DMS53 (cell line): ENCODE results near the gene PTPRO.
"Not testable (repeated sequence)": the region's sequence is repeated elsewhere in the genome, so short reads cannot be mapped to it uniquely, and the experiment has no call there.

ENCODE experiments used
- DNase-seq: peaks from one replicate; lab custom pipeline; 2025; lab: John Stamatoyannopoulos, UW

Gene PTPRO

DNA sequence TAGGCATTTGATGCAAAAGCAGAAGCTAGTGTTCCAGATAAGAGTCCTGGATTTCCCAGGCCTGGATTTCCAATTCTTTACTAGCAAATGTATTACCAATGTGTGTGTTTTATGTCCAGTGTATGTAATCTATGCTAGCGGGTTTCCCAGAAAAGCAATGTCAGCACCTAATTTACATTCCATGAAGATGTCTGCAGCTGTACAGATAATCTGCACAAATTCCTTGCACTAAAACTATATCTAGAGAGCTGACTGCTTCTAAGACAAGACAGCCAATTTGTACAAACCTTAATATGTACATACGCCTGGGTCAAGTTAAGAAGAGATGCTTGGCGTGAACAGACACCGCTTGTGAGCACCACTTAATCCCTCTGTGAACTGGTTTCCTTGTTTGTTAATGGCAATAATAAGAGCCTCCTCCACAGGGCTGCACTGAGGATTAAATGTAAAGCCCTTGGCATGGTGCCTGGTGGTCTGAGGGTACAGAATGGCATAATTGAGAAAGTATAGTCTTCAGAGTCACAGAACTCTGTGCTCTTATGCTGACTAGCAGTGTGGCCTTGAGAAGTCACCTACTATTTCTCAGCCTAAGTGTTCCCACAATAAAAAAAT is 281.3 kb downstream of the PTPRO start:
- DNase-seq, result peak; percentile 63

DNA sequence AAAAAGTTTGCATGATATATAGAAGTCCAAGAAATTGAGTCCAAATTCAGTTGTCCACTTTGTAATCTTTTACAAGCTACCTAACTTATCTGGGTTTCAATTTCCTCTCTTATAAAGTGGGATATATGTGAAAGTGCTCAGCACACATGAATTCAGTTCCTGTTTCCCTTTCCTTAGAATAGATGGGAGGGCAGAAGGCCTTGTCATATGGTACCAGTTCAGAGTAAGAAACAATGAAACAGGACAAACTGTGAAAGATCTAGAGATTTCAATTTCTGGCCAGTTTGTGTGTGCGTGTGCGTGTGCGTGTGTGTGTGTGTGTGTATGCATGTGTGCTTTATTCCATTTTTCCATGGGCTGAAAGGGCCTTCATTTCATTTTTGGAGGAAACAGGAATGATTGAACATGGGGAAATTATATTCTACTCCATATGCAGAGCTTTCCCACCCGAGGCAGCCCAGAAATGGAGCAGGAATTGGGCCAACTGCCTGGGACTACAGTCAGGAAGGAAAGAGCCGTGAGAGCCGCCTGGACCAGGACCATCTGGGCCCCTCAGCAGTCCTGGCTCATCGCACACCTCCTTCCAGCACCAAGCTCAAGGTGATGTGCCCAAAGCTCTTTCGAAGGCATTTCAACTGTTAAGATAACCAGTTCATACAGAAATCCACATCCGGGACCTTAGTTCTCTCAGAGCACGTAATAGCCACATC is 283.7 kb downstream of the PTPRO start:
- no peak for DNase-seq

DNA sequence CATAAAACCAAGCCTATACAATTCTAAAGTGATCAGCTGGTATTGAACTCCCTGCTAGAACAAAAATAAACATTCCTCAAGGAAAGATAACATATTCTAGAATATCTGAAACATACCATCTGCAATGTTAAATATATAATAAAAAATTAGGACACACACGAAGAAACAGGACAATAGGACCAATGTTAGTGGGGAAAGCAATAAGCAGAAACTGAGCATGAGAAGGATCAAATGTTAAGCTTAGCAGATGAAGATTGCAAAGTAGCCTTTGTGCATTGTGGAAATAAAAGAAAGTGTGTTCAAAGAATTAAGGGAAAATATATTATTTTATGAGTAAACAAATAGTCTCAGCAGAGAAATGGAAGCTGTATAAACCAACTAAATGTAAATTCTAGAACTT is 286.1 kb downstream of the PTPRO start:
- DNase-seq, result no peak

DNA sequence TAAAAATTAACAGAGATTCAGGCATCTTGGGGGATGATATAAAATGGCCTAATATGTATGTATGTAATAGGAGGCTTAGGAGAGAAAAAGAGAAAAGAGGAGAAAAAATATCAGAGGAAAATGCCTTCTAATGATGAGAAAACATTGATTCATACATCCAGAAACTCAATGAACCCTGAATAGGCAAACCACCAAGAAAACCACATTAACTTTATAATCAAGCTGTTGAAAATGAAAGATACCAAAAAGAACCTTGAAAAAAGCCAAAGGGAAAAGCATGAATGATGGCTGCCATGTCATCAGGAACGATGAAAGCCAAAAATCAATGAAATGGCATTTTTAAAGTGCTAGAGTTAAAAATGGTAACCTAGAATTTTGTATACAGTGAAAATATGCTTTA is 286.6 kb downstream of the PTPRO start:
- DNase-seq, result no peak

DNA sequence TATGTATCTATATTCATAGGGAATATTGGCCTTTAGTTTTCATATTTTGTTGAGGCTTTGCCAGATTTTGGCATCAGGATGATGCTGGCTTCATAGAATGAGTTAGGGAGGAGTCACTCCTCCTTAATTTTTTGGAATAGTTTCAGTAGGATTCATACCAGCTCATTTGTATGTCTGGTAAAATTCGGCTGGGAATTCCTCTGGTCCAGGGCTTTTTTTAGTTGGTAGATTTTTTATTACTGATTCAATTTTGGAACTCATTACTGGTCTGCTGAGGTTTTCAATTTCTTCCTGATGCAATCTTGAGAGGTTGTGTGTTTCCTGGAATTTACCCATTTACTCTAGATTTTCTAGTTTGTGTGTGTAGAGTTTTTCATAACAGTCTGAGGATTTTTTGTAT is 291.7 kb downstream of the PTPRO start:
- DNase-seq, result no peak

DNA sequence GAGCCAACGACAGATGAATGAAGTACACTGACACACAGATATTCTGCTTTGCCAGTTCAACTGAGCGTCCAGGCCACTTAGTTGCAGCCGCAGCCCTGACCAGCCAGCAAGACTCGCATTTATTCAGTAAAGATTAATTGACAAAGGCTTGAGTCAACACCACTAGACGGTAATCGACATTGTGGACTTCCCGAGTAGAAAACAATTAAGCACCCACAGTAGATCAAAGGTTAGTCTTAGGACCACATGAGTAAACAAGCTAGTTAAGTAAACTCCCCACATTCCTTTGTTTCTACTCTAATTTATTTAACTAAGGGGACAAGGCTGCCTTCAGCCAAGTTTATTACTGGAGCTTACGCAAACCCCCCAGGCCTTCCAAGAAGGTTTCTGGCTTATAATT is 294.2 kb downstream of the PTPRO start:
- DNase-seq, result not testable (repeated sequence)

DNA sequence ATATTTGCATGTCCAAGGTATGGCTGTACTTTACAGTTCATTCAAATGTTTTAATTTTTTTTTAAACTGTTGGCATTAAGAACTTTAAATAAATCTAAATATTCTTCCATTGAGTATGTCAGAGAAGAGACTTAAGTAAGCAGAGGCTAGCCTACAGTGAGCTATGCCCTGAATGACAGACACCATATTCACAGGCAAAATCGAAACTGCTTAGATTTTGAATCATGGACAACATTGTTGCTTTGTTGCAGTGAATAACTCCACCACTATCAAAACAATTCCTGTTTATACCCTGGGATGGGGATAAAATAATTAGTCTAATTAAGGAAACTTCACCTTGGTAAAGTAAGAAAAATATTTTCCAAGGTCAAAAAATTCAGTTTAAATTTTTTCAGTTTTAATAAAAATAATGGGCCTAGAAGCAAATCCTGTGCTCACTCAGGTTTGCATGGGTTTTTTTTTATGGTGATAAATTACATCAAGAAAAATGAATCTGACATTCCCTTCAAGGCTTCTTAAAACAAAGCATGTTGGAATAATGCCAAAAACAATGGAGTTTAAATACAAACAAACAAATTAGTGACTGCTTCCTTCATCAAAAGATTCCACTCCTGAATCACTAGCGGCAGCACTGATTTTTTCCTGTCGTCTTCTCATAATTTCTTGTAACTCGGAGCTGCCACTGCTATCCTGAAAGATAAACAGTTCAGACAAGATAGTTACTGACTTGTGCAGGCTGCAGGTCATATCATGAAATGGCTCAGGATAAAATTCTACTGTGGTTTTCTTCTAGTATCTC is 298.6 kb downstream of the PTPRO start:
- no peak for DNase-seq

DNA sequence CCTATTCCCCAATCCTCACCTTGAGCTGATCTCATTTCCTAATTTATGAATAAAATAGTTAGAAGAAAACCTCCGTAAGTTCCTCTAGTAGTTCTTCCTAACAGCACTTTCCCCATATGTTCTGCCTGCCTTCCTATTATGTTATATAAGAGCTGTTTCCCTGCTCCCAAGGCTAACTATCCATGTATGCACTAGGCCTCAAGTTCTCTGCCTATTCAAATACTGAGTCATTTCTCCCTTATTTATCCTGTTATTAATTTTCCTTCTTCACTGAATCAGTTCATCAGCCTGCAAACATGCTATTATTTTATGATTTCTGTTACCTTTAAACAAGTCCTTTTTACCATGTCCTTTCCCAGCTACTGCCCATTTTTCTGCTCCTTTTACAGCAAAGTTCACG is 302.8 kb downstream of the PTPRO start:
- peak; percentile 42 for DNase-seq

DNA sequence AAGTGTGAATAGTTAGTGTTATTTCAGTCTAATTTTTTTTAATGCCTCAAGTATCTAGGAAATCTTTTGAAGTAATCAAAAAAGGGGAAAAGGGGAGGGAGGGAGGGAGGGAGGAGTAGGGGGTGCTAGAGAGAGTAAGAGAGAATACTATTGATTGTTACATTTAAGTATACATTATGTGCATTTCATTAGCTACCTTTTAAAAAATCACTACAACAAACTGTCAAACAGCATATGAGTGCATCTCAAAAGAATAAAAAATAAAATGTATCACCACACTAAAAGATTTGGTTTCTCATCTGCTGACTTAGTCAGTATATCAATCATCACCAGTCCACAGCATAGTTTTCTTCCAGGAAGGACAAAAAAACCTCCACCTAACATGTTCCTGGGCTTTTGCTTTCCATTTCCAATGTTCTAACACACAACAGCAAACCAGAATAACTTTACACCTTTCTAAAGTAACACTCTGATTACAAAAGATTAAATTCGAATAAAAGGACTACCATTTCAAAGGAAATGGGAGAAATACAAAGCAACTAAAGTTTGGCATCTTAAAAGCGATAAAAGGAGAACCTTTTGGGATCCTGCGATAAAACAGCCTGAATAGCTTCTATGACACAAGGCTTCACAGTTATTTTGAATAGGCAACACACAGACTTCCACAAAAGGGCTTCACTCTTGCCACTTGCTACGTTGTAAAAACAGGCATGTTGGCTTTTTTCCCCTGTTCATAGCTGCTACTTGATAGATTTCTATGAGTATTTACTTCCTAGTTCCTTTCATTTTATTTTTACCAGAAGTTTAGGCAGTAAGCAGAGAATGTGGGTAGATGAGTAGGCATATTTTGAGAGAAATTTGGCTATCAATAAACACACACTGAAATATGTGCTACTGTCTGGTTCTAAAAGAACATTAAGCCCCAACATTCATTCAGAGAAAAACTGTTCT is 306.0 kb downstream of the PTPRO start:
- no peak for DNase-seq

DNA sequence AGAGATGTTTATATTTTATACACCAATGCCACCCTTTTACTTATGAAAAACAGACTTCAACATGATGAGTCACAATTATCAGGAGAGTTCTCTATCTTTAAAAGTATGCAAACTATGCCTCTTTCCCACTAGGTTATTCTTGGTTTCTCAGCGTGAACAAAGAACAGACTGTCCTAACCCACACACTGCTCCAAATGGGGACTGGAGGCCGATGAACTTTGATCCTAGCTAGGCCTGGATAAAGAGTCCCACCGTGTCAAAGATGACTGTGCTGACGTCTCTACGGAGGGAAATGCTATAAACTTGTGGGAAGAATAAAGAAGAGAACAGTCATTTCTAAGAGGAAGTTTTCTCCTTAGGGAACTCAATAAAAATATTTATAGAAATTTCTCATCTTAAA is 306.8 kb downstream of the PTPRO start:
- DNase-seq, result no peak

DNA sequence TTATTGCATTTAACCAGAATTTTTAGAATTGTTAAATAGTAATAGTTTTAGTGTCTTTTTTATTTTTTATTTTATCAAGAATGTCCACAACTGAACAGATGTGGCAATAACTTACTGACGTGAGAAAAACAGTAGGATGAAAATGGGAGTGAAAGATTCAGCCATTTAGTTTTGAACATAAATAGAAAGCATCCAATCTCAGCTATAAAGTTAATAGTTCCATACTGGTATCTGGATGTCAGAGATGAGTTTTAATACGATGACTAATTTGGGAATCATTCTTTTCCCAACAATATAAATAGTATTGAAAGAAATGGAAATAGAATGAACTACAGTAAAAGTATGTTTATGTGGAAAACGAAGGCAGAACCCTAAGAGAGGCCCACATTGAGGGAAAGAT is 307.5 kb downstream of the PTPRO start:
- DNase-seq, result no peak

DNA sequence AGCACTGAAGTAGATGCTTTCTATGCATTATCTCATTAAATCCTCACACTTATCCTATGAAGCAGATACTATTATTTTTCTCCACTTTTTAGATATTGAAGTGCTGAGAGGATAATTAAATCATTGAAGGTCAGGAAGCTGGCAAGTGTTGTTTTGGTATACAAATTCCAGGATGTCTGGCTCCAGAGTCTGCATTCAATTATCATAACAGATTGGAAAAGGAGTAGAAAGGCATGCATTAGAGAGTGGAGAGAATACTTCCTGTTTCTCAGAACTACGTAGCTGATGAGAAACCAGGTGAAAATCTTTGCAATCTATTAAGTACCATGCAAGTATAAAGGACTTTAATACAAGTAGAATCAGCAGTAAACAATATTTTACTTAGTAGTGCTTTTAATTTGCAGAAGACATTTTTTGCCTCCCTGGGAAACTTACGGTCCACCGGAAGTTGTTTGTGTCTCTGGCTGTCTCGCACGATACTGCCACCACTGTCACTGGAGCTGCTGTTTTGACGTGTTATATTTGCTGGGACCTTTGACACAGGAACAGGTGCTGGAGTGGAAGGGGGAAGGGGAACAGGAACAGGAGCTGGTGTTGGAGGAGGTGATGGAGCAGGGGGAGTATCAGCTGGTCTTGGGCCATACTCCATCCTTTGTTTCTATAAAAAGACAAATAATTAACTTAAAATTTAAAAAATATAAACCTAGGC is 308.9 kb downstream of the PTPRO start:
- DNase-seq, result peak; percentile 60

DNA sequence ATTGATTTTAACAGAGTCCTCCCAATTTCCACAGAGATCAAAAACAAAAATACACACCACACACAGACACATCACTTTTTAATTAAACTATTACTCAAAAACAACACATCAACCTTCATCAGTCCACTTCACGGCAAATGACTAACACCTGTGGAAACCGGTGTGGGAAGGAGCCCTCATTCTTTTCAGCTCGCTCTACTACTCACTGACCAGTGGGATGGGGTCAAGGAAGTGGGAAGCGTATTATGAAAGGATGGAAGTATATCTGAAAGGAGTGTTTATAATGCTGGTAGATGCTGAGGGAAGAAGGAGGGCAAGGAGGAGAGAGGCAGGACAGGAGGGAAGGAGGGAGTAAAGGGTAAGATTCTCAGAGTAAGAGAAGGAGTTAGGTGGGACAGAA is 310.4 kb downstream of the PTPRO start:
- DNase-seq, result no peak

DNA sequence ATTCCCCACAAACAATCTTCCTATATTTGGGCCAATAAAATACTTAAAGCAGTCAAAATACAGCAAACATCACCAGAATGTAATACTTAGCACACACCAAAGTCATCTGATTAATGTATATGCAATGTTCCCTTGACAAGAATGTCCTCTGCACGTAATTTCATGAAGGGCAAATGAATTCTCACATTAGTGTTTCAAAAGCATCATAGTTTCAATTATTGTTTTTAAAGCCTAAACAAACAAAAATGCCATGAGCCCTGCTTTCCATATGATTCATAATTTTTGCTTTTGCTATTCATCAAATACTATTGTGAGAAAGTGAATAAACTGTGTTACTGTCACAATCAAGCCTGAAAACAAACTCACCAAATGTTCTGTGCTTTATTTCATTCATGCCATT is 310.9 kb downstream of the PTPRO start:
- no peak for DNase-seq

DNA sequence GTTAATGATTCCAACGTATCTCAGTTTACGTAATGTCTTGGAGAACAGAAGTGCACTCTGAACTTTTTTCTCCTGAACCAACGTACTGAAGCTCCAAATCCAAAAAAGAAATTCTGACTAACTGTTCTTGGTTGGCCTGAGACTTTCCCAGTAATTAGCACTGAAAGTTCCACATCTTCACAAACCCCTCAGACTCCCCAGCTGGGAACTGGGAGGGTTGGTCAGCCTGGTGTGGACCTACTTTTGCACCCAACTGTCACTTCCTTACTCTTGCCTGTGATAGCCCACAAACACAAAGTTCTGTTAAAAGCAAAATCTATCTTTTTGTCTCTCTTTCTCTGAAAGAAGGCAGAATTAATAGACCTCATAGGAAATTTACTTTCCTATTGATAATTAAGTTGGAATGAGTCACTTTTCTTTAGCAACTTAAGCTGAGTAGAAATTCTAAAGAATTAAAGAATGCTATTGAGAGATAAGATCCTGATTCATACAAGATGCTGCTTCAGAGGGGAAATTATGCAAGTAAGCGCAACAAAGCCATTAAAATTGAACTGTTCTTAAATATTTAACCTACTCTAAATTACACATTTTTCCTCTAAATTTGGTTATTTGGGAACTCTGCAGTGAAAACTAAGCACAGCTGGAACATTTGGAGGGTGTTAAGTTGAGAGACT is 311.8 kb downstream of the PTPRO start:
- no peak for DNase-seq

DNA sequence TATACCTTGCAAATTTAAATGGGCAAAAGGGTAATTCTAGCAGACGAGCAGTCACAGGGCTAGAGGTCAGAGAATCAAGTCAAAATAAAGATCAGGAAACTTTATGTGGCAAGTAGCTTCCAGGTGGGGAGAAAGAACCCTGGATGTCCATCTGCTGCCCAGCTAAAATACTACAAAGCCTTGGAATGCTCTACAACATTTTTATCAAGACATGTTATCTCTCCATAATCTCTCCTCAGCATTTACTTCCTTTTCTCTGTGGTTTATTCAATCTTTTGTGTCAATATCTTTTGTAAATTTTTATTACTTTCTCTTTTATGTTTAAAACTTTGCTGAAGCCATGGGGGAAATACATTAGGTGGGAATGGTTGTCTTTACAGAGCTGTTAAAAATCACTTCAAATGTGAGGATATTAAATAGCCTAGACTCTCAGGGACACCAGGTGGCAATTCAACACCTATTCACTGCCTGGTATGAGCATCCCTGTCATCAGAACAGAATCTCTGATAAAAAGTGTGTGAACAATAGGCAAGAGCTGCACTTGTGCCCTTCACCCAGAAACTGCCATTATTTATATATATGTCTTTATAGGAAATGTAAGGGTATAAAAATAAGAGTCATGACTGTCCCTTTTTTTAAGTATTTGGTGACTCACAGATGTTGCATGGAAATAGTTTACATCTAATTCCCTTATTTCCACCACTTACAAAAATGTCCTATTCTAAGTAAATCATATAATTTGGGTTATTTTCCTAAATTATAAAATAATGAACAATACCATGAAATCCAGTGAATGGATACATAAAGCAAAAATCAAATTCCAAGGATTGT is 314.0 kb downstream of the PTPRO start:
- DNase-seq, result no peak

DNA sequence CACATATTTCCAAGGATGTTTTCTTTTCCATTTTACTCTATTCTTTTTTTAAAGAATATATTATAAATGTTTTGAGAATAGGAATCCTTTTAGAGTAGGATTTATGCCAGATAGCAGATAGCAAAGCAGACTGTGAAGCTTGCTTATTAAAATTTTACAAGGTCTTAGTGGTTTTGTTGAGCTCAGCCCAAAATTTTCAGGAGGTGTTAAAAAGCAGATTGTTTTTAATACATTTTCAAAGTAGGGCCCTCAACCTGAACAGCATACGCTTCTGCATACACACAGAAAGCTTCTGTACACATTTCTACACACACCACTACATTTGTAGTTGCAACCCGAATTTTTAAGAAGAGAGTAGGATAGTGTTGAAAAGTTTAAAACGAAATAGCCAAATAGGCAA is 315.9 kb downstream of the PTPRO start:
- no peak for DNase-seq

DNA sequence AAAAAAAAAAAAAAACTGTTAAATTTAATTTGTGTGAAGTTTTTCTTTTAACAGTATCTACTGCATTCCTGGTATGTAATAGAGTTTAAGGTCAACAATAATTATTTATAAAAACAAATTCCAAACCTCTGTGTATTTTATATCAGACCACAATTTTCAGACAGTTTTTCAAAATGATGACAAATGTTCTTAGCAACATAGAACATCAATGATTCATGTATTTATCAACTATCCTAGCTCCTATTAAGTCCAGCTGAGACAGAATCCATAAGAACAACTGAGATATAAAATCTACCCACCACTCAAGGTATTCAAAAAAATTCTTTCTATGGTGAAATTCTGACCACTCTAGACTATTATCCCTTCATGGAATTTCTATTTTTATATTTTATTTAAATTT is 322.4 kb downstream of the PTPRO start:
- DNase-seq, result no peak

DNA sequence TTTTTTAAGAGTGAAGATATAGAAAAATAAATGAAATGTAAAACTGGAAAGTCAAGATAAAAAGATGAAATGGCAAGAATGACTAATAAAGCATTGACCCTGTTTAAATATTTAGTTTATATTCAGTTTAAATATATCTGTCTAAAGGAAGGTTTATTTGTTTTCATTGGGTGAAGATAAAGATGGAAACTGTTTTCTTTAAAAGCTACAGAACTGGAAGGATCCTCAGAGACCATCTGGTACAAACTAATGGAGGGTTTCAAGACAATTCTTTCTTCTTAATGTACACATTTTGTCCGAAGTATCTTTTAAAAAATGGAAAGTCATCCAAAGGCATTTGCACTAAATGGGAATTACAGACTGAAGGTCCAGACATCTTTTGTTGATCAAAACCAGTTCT is 324.3 kb downstream of the PTPRO start:
- DNase-seq, result no peak
